PFSK-1 (cell line): Measurements from ENCODE around the gene THBS4.

Experiments used
- POLR2AphosphoS5 ChIP-seq: IDR thresholded peaks from 2 replicates; pipeline ENCODE4 v1.6.1; 2012; ENCODE audit warnings: low read depth, mild to moderate bottlenecking, control low read depth, low read length, moderate library complexity
- REST ChIP-seq, 2 experiments: IDR thresholded peaks; 2 replicates each; pipeline versions ENCODE4 v1.6.1 to v1.8.0; 2011 to 2012; ENCODE audit warnings: low read depth in 2 of 2, low read length in 2 of 2, control low read depth in 1 of 2, inconsistent platforms in 1 of 2, mild to moderate bottlenecking in 1 of 2, moderate library complexity in 1 of 2; ENCODE audit not compliant: insufficient read depth in 1 of 2

GRCh38 chr5:80128141-80128540 lies 93.0 kb downstream of the THBS4 start:
- no peak for TF ChIP-seq POLR2AphosphoS5
- no peak for TF ChIP-seq REST (IDR thresholded peaks at IDR 0.05; ENCODE audit: insufficient read depth in 1 of 2, low read depth in 2 of 2, low read length in 2 of 2)
